GM19328 (cell line): ENCODE results near the gene PRKACG.
"Not testable (repeated sequence)": the region's sequence is repeated elsewhere in the genome, so short reads cannot be mapped to it uniquely, and the experiment has no call there.

Source experiments
- ATAC-seq: cut with Tn5 transposase; IDR thresholded peaks from one replicate; pipeline ENCODE4 v1.9.1; 2021; ENCODE audit warnings: mild to moderate bottlenecking, moderate library complexity; ENCODE audit not compliant: unreplicated experiment

Gene PRKACG

GRCh38 chr9:69027355-69028097, 13.6 kb upstream of the PRKACG start:
- ATAC-seq = peak; percentile 71

DNA sequence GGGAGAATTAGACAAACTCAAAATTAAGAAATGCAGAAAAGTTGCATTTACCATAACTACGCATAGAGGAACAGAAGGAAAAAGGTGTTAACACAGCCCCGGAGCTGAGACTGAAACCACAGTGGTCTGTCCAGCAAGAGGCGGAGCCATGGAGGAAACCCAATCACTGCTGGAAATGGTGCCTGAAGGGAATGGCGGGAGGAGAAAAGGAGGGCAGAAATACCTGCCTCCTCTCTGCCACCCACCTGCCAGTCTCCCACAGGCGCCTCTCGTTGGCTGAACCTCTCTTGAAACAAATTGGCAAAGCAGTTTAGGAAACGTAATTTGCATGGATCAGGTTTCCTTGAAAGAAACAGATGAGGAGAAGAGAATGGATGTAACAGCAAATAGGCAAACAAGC, 9.7 kb upstream of the PRKACG start:
- ATAC-seq = no peak

DNA sequence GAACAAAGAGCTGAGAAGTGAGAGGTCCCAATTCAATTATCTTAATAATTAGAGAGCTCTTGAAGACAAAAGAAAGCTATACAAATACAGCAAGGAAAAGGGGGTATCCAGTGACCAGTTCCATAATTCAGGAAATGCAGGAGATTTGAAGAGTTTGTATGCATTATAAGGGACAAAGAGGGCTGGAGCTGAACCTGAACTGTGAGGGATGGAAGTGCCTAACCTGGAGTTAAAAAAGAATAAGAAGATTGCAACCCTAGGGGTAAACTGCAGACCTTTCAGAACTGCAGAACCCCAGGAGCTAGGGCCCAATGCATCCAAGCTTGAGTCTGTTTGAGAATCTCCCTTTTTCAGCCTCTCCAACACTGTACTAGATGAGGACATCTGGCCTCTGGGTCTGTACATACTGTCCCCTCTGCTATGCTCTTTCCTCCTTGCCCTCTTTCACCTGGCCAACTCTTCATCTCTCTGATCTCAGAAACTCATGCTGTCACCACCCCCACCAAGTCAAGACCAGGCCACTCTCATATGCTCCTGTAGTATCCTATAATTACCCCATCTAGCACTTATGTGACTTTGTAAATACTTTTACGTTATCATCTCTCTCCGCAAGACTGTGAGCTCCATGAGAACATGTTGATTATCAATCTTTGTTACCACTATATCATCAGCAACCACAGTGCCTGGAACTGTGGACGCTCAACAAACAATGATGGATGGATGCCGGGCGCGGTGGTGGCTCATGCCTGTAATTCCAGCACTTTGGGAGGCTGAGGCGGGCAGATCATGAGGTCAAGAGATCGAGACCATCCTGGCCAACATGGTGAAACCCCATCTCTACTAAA, 6.6 kb upstream of the PRKACG start:
- ATAC-seq = no peak

GRCh38 chr9:69019808-69020207, 5.9 kb upstream of the PRKACG start:
- ATAC-seq = no peak

GRCh38 chr9:69018737-69019136, 4.8 kb upstream of the PRKACG start:
- no peak for ATAC-seq

DNA sequence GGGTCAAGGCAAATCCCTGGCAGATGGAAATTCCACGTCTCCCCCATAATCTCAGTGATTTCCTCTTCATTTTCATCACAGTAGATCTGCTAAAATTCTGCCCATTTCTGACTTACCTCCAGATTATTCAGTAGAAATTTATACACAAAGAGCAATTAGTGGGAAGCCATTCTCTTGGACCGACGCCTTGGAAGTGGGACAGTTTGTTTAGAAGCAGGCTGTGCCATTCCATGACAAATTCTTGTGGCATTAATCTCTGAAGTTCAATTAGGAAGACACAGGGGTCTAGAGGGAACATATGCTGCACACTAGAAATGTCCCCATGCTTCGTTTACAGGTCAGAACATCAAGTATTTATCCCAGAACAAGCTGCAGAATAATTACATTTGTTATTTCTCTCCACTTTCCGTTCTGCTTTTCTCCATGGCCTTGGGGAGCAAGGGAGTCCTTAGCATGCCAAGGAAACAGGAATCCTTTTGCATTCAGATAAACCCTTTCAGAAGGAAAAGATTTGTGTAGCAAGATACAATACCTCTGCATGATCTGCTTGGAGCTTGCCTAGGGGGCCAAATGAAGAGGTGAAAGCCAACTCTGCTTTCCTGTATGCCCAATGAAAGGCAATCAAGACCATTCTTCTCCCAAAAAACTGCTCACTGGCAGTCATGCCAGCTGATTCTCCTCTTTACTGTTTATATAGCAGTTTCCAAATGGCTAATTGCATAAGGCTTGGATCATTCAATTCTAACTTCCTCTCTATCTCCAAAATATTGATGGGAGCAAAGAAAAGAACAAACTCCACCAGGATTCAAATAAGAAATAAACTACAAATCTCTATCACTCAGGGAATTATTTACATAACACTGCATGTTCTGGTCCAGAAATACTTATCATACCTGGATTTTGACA, 2.5 kb upstream of the PRKACG start:
- ATAC-seq = no peak

DNA sequence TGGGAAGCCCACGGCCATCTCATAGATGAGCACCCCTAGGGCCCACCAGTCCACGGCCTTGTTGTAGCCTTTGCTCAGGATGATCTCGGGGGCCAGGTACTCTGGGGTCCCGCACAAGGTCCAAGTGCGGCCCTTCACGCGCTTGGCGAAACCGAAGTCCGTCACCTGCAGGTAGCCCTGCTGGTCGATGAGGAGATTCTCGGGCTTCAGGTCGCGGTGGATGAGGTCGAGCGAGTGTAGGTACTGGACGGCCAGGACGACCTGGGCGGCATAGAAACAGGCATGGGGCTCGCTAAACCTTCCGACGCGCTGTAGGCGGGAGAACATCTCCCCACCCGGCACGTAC, 558 bp downstream of the PRKACG start:
- ATAC-seq = no peak

DNA sequence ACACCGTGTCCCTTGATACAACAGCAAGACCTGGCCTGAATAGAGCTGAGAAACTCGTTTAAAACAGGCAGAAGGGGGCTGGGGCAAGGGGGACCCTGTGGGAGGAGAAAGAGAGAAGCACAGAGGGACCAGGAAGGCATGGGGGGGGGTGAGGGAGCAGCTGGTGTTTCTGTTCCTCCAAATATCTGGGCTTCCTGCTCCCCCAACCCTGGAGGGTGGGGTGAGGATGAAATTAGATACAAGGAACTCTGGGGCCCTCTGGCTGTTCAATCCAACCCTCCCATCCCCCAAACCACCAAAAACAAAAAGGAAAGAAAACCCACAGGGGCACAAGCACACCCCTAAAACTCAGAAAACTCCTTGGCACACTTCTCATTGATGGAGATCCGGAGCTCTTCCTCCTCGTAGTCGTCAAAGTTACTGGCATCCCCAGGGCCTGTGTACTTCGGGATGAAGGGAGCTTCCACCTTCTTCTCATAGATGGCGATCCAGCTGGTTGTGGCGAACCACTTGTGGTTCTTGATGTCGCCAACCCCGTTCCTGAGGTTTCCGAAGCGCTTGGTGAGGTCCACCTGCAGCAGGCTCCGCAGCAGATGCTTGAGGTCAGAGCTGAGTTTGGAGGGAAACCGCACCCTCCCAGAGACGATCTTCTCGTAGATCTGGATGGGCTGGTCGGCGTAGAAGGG, 1.1 kb downstream of the PRKACG start:
- ATAC-seq = no peak

- no peak for ATAC-seq
Measured at GRCh38 chr9:69009708-69010107, 4.2 kb downstream of the PRKACG start.

DNA sequence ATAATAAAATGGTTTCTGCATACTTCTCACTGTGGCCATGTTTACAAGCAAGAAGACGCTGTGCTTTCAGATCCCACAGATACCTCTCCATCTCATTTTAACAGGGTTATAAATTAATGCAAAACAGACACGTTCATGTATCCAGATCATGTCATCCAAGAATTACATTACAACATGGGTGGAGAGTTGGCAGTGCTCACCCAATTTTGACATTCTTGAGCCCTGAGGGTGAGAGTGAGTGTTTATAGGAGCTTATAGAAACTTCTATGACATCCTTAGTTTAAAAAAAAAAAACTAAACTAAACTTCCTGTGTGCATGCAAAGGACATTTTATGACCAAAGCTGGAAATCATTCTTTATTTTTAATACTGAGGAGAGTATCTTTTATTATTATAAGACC, 9.1 kb downstream of the PRKACG start:
- ATAC-seq = no peak

DNA sequence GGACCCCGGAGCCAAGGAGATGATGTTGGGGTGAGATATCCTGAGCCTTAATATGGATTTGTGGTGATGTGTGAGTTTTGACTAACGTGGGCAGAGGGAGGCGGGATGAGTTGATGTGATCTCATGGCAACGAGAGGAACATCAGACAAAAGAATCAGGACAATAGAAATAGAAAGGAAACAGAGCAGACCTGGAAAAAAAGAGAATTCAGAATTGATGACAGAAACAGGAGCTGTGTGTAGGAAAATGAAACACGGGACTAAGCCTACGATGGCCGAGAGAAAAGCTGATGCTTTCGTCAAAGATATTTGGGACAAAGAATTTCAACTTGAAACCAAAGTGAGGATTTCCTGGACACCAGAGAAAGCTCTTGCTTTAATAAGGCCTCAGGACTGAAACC, 10.9 kb downstream of the PRKACG start:
- no peak for ATAC-seq

DNA sequence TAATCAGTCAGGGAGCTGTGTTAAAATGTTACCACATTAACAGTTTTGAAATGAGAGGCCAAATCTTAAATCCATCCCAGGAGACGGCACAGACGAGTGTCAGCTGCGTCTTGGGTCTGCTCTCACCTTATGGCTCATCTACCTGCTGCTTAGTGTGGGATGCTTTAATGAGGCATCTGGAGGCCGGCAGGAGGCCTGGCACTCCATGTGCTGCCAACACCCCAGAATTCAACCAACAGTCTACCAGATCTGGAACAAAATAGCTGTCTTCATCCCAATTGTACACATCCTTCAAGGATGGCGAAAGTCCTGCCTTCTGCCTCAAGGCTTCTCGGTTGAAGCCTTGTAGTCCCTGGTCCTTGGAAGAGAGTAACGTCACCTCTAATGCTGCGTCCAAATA, 12.0 kb downstream of the PRKACG start:
- no peak for ATAC-seq

- peak; percentile 90 for ATAC-seq
Measured at GRCh38 chr9:68999393-69000105, 14.4 kb downstream of the PRKACG start.

DNA sequence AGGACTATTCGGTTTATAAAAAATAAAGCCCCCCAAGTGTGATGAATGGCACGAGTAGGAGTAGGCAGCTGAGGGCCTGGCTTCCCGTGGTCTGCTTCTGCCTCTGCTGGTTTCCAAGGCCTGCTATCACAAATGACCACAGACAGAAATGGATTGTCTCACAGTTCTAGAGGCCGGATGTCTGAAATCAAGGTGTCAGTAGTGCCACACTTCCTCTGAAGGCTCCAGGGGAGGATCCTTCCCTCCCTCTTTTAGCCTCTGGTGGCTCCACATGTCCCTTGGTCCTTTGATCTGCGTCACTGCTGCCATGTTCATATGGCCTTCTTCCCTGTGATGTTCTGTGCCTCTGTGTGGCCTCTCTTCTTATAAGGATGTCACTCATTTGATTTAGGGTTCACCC, 15.1 kb downstream of the PRKACG start:
- ATAC-seq = no peak

GRCh38 chr9:68998385-68998784, 15.5 kb downstream of the PRKACG start:
- ATAC-seq = no peak

DNA sequence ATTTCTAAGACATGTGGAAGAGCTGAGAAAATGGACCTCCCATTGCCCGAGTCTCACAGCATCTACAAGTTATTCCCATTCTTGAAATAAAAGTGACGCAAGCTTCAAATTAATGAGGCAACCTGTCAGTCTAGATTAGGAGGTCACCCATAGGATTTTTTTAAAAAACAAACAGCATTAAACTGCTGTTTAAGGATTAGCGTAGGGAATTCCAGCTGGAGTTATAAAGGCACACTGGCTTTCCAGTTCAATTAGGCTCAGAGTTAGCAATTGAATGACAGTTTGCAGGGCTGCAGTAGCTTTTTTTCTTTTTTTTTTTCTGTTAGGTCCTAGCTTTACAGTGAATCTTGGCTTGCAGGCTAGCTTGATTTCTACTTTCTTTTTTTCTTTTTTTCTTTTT, 16.2 kb downstream of the PRKACG start:
- ATAC-seq = no peak

DNA sequence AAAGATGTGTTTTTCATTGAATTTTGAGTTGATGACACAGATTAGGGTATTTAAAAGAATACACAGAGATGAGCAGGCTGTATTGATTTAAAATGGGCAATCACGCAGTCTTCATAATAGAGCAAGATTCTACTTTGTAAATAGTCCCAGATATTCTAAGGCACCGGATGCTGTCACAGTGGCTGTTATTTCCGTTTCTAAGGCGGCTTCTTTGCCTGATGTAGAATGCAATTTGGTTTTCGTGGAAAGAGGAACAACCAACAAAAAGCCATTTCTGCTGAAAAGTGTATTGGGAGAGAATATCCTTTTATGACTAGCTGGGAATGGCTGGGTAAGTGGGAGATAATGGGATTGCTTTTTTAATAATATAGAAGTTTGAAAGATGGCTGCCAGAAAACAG, 17.5 kb downstream of the PRKACG start:
- ATAC-seq = no peak

GRCh38 chr9:68995776-68996175, 18.1 kb downstream of the PRKACG start:
- ATAC-seq = no peak

GRCh38 chr9:68991457-68991856, 22.5 kb downstream of the PRKACG start:
- no peak for ATAC-seq

GRCh38 chr9:68986949-68987348, 27.0 kb downstream of the PRKACG start:
- ATAC-seq = not testable (repeated sequence)
